CD4-positive, alpha-beta T cell treated with Interleukin-12 subunit alpha and Interleukin-12 subunit beta, for 1 hour (primary cell): ENCODE measurements around the gene FAM13A.
"Not testable (repeated sequence)": the region's sequence is repeated elsewhere in the genome, so short reads cannot be mapped to it uniquely, and the experiment has no call there.

Source experiments
- DNase-seq: peaks from one replicate; pipeline ENCODE4 v3.0.0-alpha.2; 2020

The FAM13A gene

GRCh38 chr4:89056953-89057398 is at the start of gene FAM13A:
Gene FAM13A, minus strand, starts transcription at chr4:89057185. Its CDS starts 221 bp downstream, at chr4:89056964.
- DNase-seq = peak; percentile 5

- DNase-seq = no peak
Observed at GRCh38 chr4:89105726-89106125, 48.7 kb upstream of the FAM13A start.

GRCh38 chr4:89101256-89102161 is 44.5 kb upstream of the FAM13A start:
- DNase-seq = no peak

GRCh38 chr4:89100853-89101252 is 43.9 kb upstream of the FAM13A start:
- DNase-seq = no peak

GRCh38 chr4:89099471-89099870 is 42.5 kb upstream of the FAM13A start:
- DNase-seq = no peak

GRCh38 chr4:89099034-89099433 is 42.0 kb upstream of the FAM13A start:
- DNase-seq = no peak

- DNase-seq = no peak
Observed at GRCh38 chr4:89078300-89078699, 21.3 kb upstream of the FAM13A start.

GRCh38 chr4:89077761-89078160 is 20.8 kb upstream of the FAM13A start:
- no peak for DNase-seq

- DNase-seq = no peak
Observed at GRCh38 chr4:89072921-89073320, 15.9 kb upstream of the FAM13A start.

GRCh38 chr4:89071311-89071710 is 14.3 kb upstream of the FAM13A start:
- no peak for DNase-seq

- DNase-seq = no peak
Observed at GRCh38 chr4:89070041-89070440, 13.1 kb upstream of the FAM13A start.

GRCh38 chr4:89069481-89069880 is 12.5 kb upstream of the FAM13A start:
- DNase-seq = no peak

GRCh38 chr4:89067417-89067816 is 10.4 kb upstream of the FAM13A start:
- DNase-seq = no peak

GRCh38 chr4:89064848-89065247 is 7.9 kb upstream of the FAM13A start:
- no peak for DNase-seq

GRCh38 chr4:89057844-89058243 is 859 bp upstream of the FAM13A start:
- not testable (repeated sequence) for DNase-seq

- no peak for DNase-seq
Observed at GRCh38 chr4:89056292-89056952, 563 bp downstream of the FAM13A start.

GRCh38 chr4:89055157-89056080 is 1.6 kb downstream of the FAM13A start:
- DNase-seq = no peak

GRCh38 chr4:89054627-89055026 is 2.4 kb downstream of the FAM13A start:
- DNase-seq = no peak

GRCh38 chr4:89049853-89050252 is 7.1 kb downstream of the FAM13A start:
- no peak for DNase-seq

GRCh38 chr4:89048906-89049601 is 7.9 kb downstream of the FAM13A start:
- no peak for DNase-seq

GRCh38 chr4:89044147-89044900 is 12.7 kb downstream of the FAM13A start:
- DNase-seq = no peak

GRCh38 chr4:89042055-89042454 is 14.9 kb downstream of the FAM13A start:
- DNase-seq = no peak
